Measurements from ENCODE around the gene SLC25A25. TPM values are rescaled to one million over a fixed set of nuclear protein-coding genes. Genes with fewer than 3 reads are reported as not detected.

SLC25A25 gene
- total and polyA plus RNA-seq, 2 of the 8 experiments (the other 6 are each of a cell fraction or from before 2014, with no cell fraction given): 6.5 to 18.5 TPM

GRCh38 chr9:128078504-128079434 lies 10.7 kb downstream of the SLC25A25 start:
- Histone ChIP-seq H3K79me2 (ENCODE audit: control insufficient read depth in 1 of 2, insufficient read depth in 2 of 2, low read length in 2 of 2) (peaks cover 0 to 13% of the 10 kb centered on the region in 2 experiments; a peak in 1 of 4 replicates), H3K27me3 (replicated peaks in 1 of 4; ENCODE audit: control insufficient read depth in 3 of 4, extremely low read depth in 1 of 4, insufficient read depth in 3 of 4, low read length in 3 of 4) (no peaks in the 10 kb centered on the region), H2AFZ (ENCODE audit: low read length) (no peak overlapping the region), H3K56ac (replicated peaks; ENCODE audit: insufficient read length, low read depth, low read length) (no peak overlapping the region), H4K5ac (ENCODE audit: insufficient read length, low read depth, low read length) (no peak overlapping the region), H3K27ac (ENCODE audit: low read depth, low read length) (no peak overlapping the region), H4K20me1 (replicated peaks in 1 of 2; ENCODE audit: control insufficient read depth in 1 of 2, insufficient read depth in 2 of 2, low read length in 2 of 2) (peaks cover 0 to 8% of the 10 kb centered on the region in 2 experiments), H3K23ac (ENCODE audit: insufficient read length) (no peak overlapping the region), H3K36me3 (ENCODE audit: control insufficient read depth in 2 of 4, insufficient read depth in 4 of 4, low read length in 3 of 4) (no peaks in the 10 kb centered on the region), H2BK20ac (ENCODE audit: low read length) (0 out of 2 replicates have a peak overlapping the region, but pooled peaks have one; percentile 32), H3K18ac (ENCODE audit: extremely low read depth, low read length) (no peak overlapping the region), H3K4ac (replicated peaks; ENCODE audit: insufficient read length, low read depth, low read length) (no peak overlapping the region), H3K9ac (replicated peaks in 1 of 4; ENCODE audit: extremely low read depth in 1 of 4, low read depth in 3 of 4, low read length in 3 of 4) (no peak overlapping the region; a peak in 1 of 7 replicates), H3K4me1 (replicated peaks in 1 of 4; ENCODE audit: control insufficient read depth in 3 of 4, insufficient read depth in 4 of 4, low read length in 3 of 4) (peaks cover 0 to 5% (median 1%) of the 10 kb centered on the region in 4 experiments; a peak in 3 of 7 replicates), H3K4me3 (ENCODE audit: extremely low read depth in 1 of 4, insufficient read depth in 2 of 4, low read depth in 3 of 4, low read length in 4 of 4) (no peak overlapping the region), H3K23me2 (ENCODE audit: low read depth, low read length) (no peaks in the 10 kb centered on the region), H4K8ac (ENCODE audit: extremely low read depth, insufficient read depth, low read length) (no peak overlapping the region), H2BK12ac (ENCODE audit: low read depth, low read length) (0 out of 2 replicates have a peak overlapping the region, but pooled peaks have one; percentile 39), H2BK5ac (ENCODE audit: low read depth, low read length) (no peak overlapping the region), H2AK5ac (ENCODE audit: low read depth, low read length) (no peak overlapping the region), H2BK120ac (replicated peaks; ENCODE audit: low read depth, low read length) (no peak overlapping the region), H3K79me1 (ENCODE audit: low read depth, low read length) (peaks cover 2% of the 10 kb centered on the region; the same call in 1 of the 2 replicates), H3K14ac (ENCODE audit: insufficient read length) (no peak overlapping the region), H3K9me3 (ENCODE audit: insufficient read depth in 2 of 2, low read depth in 1 of 2, low read length in 1 of 2) (no peaks in the 10 kb centered on the region), H3K4me2 (ENCODE audit: insufficient read depth in 1 of 2, low read depth in 2 of 2, low read length in 2 of 2) (no peak overlapping the region), H2BK15ac (ENCODE audit: low read length) (no peak overlapping the region), H4K91ac (replicated peaks; ENCODE audit: insufficient read length, low read length) (no peak overlapping the region)
- DNase-seq (ENCODE audit: low read depth in 1 of 2, low spot score in 2 of 2) (no peak), FAIRE-seq (no peak)
- 88% methylated on average over 11 of the region's 11 CpGs; no CpG with 5 or more reads in 1 of the 2 experiments for WGBS, 2 experiments (ENCODE audit: extremely low coverage in 1 of 2, insufficient coverage in 1 of 2, insufficient read length in 1 of 2, insufficient replicate concordance in 2 of 2, low coverage in 1 of 2, low lambda C conversion rate in 2 of 2, missing lambda C conversion rate in 1 of 2)
- CTCF ChIA-PET (ENCODE audit: partially characterized antibody): interaction anchor here (0.6 to 2.2 kb wide), 11 partner anchors 15 to 379 kb away, joined by 3 to 10 read pairs (median 3); no protein-coding TSS in a partner anchor
- POLR2A ChIA-PET (ENCODE audit: partially characterized antibody): interaction anchor here (1.1 to 2.2 kb wide), 4 partner anchors 11 to 130 kb away, joined by 3 to 8 read pairs (median 6); partner anchors contain the start of genes NAIF1 and SLC25A25
- TF ChIP-seq CHD1 (IDR thresholded peaks at IDR 0.05; ENCODE audit: low read depth, low read length) (no peak), SIRT6 (IDR thresholded peaks at IDR 0.05; ENCODE audit: low read length) (no peak), JUN (IDR thresholded peaks at IDR 0.05; ENCODE audit: low read depth, low read length) (no peak), TAF1 (IDR thresholded peaks at IDR 0.05; ENCODE audit: low read depth, low read length) (no peak), HDAC6 (IDR thresholded peaks at IDR 0.05; ENCODE audit: low read depth, low read length) (no peak), BACH1 (IDR thresholded peaks at IDR 0.05; ENCODE audit: low read length) (no peak), SIN3A (conservative IDR thresholded peaks at IDR 0.05 in 1 of 2, IDR thresholded peaks at IDR 0.05 in 1 of 2; ENCODE audit: low read depth in 1 of 2, low read length in 2 of 2) (no peak)
- TF ChIP-seq, protein P1, sequence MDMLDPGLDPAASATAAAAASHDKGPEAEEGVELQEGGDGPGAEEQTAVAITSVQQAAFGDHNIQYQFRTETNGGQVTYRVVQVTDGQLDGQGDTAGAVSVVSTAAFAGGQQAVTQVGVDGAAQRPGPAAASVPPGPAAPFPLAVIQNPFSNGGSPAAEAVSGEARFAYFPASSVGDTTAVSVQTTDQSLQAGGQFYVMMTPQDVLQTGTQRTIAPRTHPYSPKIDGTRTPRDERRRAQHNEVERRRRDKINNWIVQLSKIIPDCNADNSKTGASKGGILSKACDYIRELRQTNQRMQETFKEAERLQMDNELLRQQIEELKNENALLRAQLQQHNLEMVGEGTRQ (IDR thresholded peaks at IDR 0.05; ENCODE audit: low read length): no peak
